PC-9 (cell line): ENCODE measurements around the gene HOXB5. TPM values are rescaled to one million over a fixed set of nuclear protein-coding genes. Genes with fewer than 3 reads are reported as not detected.
A peak's percentile ranks its signal among the peaks of the same experiment; 100 is the strongest.

ENCODE experiments used
- BruUV-seq: library from RNA; stranded (reverse); fragments of 400-500 nt; replicated peaks from 2 replicates; lab custom pipeline; 2021; lab: Mats Ljungman, UMichigan
- CTCF ChIA-PET: fragments of 300-600 bp; sonication (Branson Sonifier 250); formaldehyde crosslinking; loops from one replicate; lab custom pipeline; 2022; ENCODE audit warnings: antibody characterized with exemption; lab: Charles Lee
- POLR2A ChIA-PET: fragments of 300-600 bp; sonication (Branson Sonifier 250); formaldehyde crosslinking; loops from one replicate; lab custom pipeline; 2022; ENCODE audit warnings: antibody characterized with exemption; ENCODE audit not compliant: unreplicated experiment; lab: Charles Lee
- DNase-seq, 2 experiments: peaks; one replicate each; pipeline versions ENCODE4 v3.0.0 to v3.0.0-alpha.2; 2015 to 2022; ENCODE audit warnings: mixed read lengths in 1 of 2
- H2AFZ ChIP-seq: fragments of 200-600 bp; sonication (generic); 2 replicates; pipeline ENCODE4 v1.8.1; 2017; ENCODE audit warnings: antibody characterized with exemption
- H3F3A ChIP-seq: fragments of 200-600 bp; sonication (generic); 2 replicates; pipeline ENCODE4 v1.8.1; 2017; ENCODE audit warnings: antibody characterized with exemption, mild to moderate bottlenecking, low read depth; ENCODE audit not compliant: insufficient read depth
- H3K27ac ChIP-seq: fragments of 200-600 bp; sonication (generic); 2 replicates; pipeline ENCODE4 v1.6.1; 2016; ENCODE audit warnings: mixed run types
- H3K27me3 ChIP-seq: fragments of 200-600 bp; sonication (generic); 2 replicates; pipeline ENCODE4 v1.6.1; 2016; ENCODE audit warnings: low read depth, mixed run types; ENCODE audit not compliant: insufficient read depth
- H3K36me3 ChIP-seq: fragments of 200-600 bp; sonication (generic); 2 replicates; pipeline ENCODE4 v1.6.1; 2016; ENCODE audit warnings: low read depth, mixed run types
- H3K4me1 ChIP-seq: fragments of 200-600 bp; sonication (generic); replicated peaks from 2 replicates; pipeline ENCODE4 v1.6.1; 2016; ENCODE audit warnings: mixed run types; ENCODE audit not compliant: insufficient read depth
- H3K4me2 ChIP-seq: fragments of 200-600 bp; sonication (generic); 2 replicates; pipeline ENCODE4 v1.6.1; 2017; ENCODE audit warnings: mixed run types
- H3K4me3 ChIP-seq: fragments of 200-600 bp; sonication (generic); 2 replicates; pipeline ENCODE4 v1.6.1; 2016; ENCODE audit warnings: mixed run types
- H3K79me2 ChIP-seq: fragments of 200-600 bp; sonication (generic); 2 replicates; pipeline ENCODE4 v1.6.1; 2017; ENCODE audit warnings: low read depth, mixed run types
- H3K9me2 ChIP-seq: fragments of 200-600 bp; sonication (generic); 2 replicates; pipeline ENCODE4 v1.8.1; 2017; ENCODE audit warnings: mild to moderate bottlenecking; ENCODE audit not compliant: insufficient read depth
- H3K9me3 ChIP-seq: fragments of 200-600 bp; sonication (generic); 2 replicates; pipeline ENCODE4 v1.8.1; 2016; ENCODE audit warnings: low read depth; ENCODE audit not compliant: insufficient read depth
- H4K20me1 ChIP-seq: fragments of 200-600 bp; sonication (generic); 2 replicates; pipeline ENCODE4 v1.8.1; 2017; ENCODE audit not compliant: insufficient read depth
- CTCF ChIP-seq: fragments of 200-600 bp; sonication (generic); conservative IDR thresholded peaks from 2 replicates; pipeline ENCODE4 v1.6.1; 2017; ENCODE audit warnings: mixed run types, antibody characterized with exemption, mild to moderate bottlenecking, moderate library complexity
- EZH2 ChIP-seq: fragments of 200-600 bp; sonication (generic); IDR thresholded peaks from 2 replicates; pipeline ENCODE4 v1.8.0; 2017; ENCODE audit warnings: antibody characterized with exemption, low read depth
- intact Hi-C: fragments of 100-400 bp; cut with micrococcal nuclease; formaldehyde crosslinking; loops from one replicate; pipeline ENCODE4 v1.10.0; 2022; ENCODE audit not compliant: unreplicated experiment
- total RNA-seq: library from RNA; stranded (reverse); gene quantifications from 2 replicates; pipeline ENCODE4 v1.2.3, GENCODE V29; 2021

Gene HOXB5
- total RNA-seq, 1 experiment from 2014 or later = 12.9 TPM

DNA sequence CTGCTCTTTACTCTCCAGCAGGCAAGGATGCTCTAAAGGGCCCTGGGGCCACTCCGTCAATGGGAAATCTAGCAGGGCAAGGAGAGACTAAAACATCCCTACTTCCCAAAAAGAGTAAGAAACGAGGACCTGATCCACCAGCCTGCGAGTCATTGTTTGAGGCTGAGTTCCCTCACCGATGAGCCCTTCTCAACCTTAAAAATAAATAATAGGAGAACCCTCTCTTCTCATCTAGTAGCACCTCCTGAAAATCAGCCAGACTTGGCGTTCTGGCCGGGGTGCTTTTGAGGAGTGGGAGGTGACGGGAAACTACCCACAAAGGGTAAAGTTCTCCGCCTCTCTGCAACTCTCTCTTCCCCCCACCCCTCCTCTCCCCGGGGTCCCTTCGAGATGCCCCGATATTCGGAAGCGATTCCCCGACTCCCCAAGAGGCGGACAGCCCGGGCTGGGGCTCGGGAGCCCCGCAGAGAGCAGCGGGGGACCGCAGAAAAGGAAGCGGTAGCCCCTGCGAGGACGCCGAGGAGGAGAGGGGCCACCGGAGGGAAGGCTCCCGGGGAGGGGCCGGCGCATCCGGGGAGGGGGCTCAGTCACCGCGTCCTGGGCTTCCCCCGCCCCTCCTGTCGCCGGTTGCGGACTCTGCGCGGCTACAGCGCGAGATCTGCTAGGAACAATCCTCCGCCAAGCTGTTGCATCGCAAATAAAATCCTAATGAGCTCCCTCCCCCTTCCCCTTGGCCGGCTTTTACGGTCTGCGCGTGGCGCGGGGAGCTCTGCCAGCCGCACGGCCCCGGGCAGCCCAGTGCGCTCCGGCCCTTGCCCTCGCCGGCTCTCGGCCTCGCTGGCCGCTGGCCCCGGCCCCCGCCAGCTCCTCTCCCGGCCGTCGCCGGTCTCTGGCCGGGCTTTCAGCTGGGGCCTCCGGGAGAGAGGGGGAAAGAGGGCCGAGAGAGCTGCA, 31.2 kb upstream of the HOXB5 start:
- H3K4me3 ChIP-seq = peak overlapping the region; percentile 70
- H3K9me3 ChIP-seq = no peaks in the 10 kb centered on the region
- H3K4me2 ChIP-seq = peak overlapping the region; percentile 96
- DNase-seq = no peak
- CTCF ChIA-PET = interaction anchor here (0.6 to 3.0 kb wide), 5 partner anchors 10 to 397 kb away, joined by 3 to 13 read pairs (median 7); no protein-coding TSS in a partner anchor
- no peaks in the 10 kb centered on the region for H3K79me2 ChIP-seq
- intact Hi-C loops = no loop called here
- no TSS peak for BruUV-seq
- no peak for TF ChIP-seq EZH2
- no peak for TF ChIP-seq CTCF
- H2AFZ ChIP-seq = peak overlapping the region; percentile 86
- no peaks in the 10 kb centered on the region for H3K9me2 ChIP-seq
- H4K20me1 ChIP-seq = no peaks in the 10 kb centered on the region; the same call in 1 of the 2 replicates
- H3K27ac ChIP-seq = no peak overlapping the region
- H3K36me3 ChIP-seq = no peaks in the 10 kb centered on the region
- H3K27me3 ChIP-seq = peaks cover 16% of the 10 kb centered on the region; the same call in 1 of the 2 replicates
- H3F3A ChIP-seq = peaks cover 13% of the 10 kb centered on the region; the same call in 1 of the 2 replicates
- H3K4me1 ChIP-seq = peaks cover 3% of the 10 kb centered on the region; the same call in 1 of the 2 replicates
- POLR2A ChIA-PET = interaction anchor here (1.2 kb wide), 1 partner anchor 21 kb away, joined by 3 read pairs; no protein-coding TSS in a partner anchor

- peak overlapping the region; percentile 96 for H3K4me2 ChIP-seq
- no peaks in the 10 kb centered on the region for H3K9me2 ChIP-seq
- CTCF ChIA-PET = no interaction called here
- H3K79me2 ChIP-seq = no peaks in the 10 kb centered on the region
- H3K27me3 ChIP-seq = peaks cover 10% of the 10 kb centered on the region; the same call in 1 of the 2 replicates
- no peaks in the 10 kb centered on the region for H3K36me3 ChIP-seq
- peaks cover 13% of the 10 kb centered on the region; the same call in 1 of the 2 replicates for H3F3A ChIP-seq
- no peak overlapping the region for H3K27ac ChIP-seq
- peaks cover 3% of the 10 kb centered on the region; the same call in 1 of the 2 replicates for H3K4me1 ChIP-seq
- intact Hi-C loops = no loop called here
- H2AFZ ChIP-seq = no peak overlapping the region
- H3K9me3 ChIP-seq = no peaks in the 10 kb centered on the region
- peak overlapping the region; percentile 70; the same call in 1 of the 2 replicates for H3K4me3 ChIP-seq
- DNase-seq = no peak
- H4K20me1 ChIP-seq = no peaks in the 10 kb centered on the region; the same call in 1 of the 2 replicates
- TF ChIP-seq EZH2 (no peak), CTCF (no peak)
- BruUV-seq = no TSS peak
- POLR2A ChIA-PET = no interaction called here
Observed at GRCh38 chr17:48624118-48624517, 30.5 kb upstream of the HOXB5 start.

- H3K79me2 ChIP-seq = no peaks in the 10 kb centered on the region
- POLR2A ChIA-PET = no interaction called here
- no peaks in the 10 kb centered on the region for H3K9me3 ChIP-seq
- no peak overlapping the region for H3K4me2 ChIP-seq
- intact Hi-C loops = no loop called here
- H3K36me3 ChIP-seq = no peaks in the 10 kb centered on the region
- CTCF ChIA-PET = interaction anchor here (0.6 kb wide), 1 partner anchor 33 kb away, joined by 3 read pairs; no protein-coding TSS in a partner anchor
- H3K27ac ChIP-seq = no peak overlapping the region
- peaks cover 8% of the 10 kb centered on the region; the same call in 1 of the 2 replicates for H3K4me1 ChIP-seq
- no peak for DNase-seq
- H3F3A ChIP-seq = peaks cover 13% of the 10 kb centered on the region; the same call in 1 of the 2 replicates
- no peaks in the 10 kb centered on the region for H3K9me2 ChIP-seq
- H2AFZ ChIP-seq = no peak overlapping the region
- H4K20me1 ChIP-seq = no peaks in the 10 kb centered on the region; the same call in 1 of the 2 replicates
- no TSS peak for BruUV-seq
- H3K4me3 ChIP-seq = no peak overlapping the region
- no peak for TF ChIP-seq CTCF
- TF ChIP-seq EZH2 = no peak
- H3K27me3 ChIP-seq = peaks cover 5% of the 10 kb centered on the region; the same call in 1 of the 2 replicates
Observed at GRCh38 chr17:48623583-48623982, 30.0 kb upstream of the HOXB5 start.
